Measurements from ENCODE around the gene TCAF2. TPM values are rescaled to one million over a fixed set of nuclear protein-coding genes. Genes with fewer than 3 reads are reported as not detected.
"Not testable (repeated sequence)": the region's sequence is repeated elsewhere in the genome, so short reads cannot be mapped to it uniquely, and the experiment has no call there.

TCAF2 gene
- total RNA-seq, 2 donors from 2014 or later = 0.66 to 3.4 TPM

DNA sequence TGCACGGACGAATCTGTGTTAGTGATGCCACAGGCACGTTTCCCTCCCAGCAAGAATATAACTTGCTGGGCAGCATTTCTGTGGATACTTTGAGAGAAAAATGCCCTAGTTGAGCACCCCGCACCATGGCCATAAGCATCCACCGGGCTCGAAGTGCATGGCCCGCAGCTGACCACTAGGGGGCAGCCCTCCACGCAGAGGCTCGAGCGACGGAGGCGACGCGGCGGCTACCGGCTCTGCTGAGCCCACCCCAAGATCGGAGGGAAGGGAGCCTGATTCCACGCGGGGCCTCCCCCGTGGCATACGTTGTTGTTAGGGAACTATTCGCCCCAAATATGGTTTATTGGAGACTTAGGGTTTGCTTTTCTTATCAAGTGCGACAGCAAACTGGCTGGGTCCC, 716 bp upstream of the TCAF2 start:
- intact Hi-C loops (cut with DNase I); H3K27ac ChIP-seq; H3K4me1 ChIP-seq; H3K9me3 ChIP-seq; H3K27me3 ChIP-seq; H3K4me3 ChIP-seq; H3K36me3 ChIP-seq (replicated peaks in 1 of 2; ENCODE audit: insufficient read depth in 1 of 2, low read depth in 2 of 2): not testable (repeated sequence)
- ATAC-seq (peak; percentile 68), DNase-seq (peak in 3 of 4 donors; percentile 66 to 83 (median 73))
- TF ChIP-seq, protein P1, sequence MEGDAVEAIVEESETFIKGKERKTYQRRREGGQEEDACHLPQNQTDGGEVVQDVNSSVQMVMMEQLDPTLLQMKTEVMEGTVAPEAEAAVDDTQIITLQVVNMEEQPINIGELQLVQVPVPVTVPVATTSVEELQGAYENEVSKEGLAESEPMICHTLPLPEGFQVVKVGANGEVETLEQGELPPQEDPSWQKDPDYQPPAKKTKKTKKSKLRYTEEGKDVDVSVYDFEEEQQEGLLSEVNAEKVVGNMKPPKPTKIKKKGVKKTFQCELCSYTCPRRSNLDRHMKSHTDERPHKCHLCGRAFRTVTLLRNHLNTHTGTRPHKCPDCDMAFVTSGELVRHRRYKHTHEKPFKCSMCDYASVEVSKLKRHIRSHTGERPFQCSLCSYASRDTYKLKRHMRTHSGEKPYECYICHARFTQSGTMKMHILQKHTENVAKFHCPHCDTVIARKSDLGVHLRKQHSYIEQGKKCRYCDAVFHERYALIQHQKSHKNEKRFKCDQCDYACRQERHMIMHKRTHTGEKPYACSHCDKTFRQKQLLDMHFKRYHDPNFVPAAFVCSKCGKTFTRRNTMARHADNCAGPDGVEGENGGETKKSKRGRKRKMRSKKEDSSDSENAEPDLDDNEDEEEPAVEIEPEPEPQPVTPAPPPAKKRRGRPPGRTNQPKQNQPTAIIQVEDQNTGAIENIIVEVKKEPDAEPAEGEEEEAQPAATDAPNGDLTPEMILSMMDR (IDR thresholded peaks at IDR 0.05) = peak in 2 of 7 experiments; percentile 22 to 57
- WGBS, 2 donors = 0% methylated on average over 11 of the region's 23 CpGs; no CpG with 5 or more reads in 1 of the 2 donors

GRCh38 chr7:143621175-143621574, 401 bp downstream of the TCAF2 start:
- intact Hi-C loops (cut with DNase I); H3K9me3 ChIP-seq; ATAC-seq; H3K4me1 ChIP-seq; H3K36me3 ChIP-seq (replicated peaks in 1 of 2; ENCODE audit: insufficient read depth in 1 of 2, low read depth in 2 of 2); H3K27ac ChIP-seq; H3K4me3 ChIP-seq; H3K27me3 ChIP-seq; DNase-seq: not testable (repeated sequence)
- no CpG with 5 or more reads among the region's 16 CpGs for WGBS, 2 donors

DNA sequence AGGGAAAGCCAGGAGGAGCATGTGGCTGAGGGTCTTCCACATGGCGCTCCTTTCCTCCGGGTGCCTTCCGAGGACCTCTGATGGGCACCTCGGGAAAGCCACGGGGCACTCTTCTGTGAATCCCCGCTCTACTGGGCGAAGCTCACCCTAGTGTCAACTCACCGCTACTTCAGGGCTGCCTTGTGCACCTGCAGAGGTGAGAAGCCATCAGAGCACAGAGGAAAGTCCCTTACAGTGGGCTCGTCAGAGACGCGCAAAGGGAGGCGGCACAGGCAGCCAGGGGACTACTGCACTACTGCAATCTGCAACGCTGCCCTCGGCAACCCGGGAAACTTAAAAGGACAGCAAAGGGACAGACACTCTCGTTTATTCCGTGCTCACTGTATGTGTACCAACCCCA, 1.4 kb downstream of the TCAF2 start:
- H3K9me3 ChIP-seq; intact Hi-C loops (cut with DNase I); DNase-seq; H3K4me3 ChIP-seq; H3K27me3 ChIP-seq; ATAC-seq; H3K36me3 ChIP-seq (replicated peaks in 1 of 2; ENCODE audit: insufficient read depth in 1 of 2, low read depth in 2 of 2); H3K4me1 ChIP-seq; H3K27ac ChIP-seq: not testable (repeated sequence)
- no CpG with 5 or more reads among the region's 17 CpGs for WGBS, 2 donors

- H3K36me3 ChIP-seq (replicated peaks in 1 of 2; ENCODE audit: insufficient read depth in 1 of 2, low read depth in 2 of 2); DNase-seq; H3K4me3 ChIP-seq; H3K9me3 ChIP-seq; H3K4me1 ChIP-seq; H3K27me3 ChIP-seq; H3K27ac ChIP-seq; ATAC-seq; intact Hi-C loops (cut with DNase I): not testable (repeated sequence)
- WGBS, 2 donors = no CpG with 5 or more reads among the region's 5 CpGs
Observed at GRCh38 chr7:143630653-143631052, 9.9 kb downstream of the TCAF2 start.

GRCh38 chr7:143632506-143632905, 11.7 kb downstream of the TCAF2 start:
- H3K4me3 ChIP-seq; H3K36me3 ChIP-seq (replicated peaks in 1 of 2; ENCODE audit: insufficient read depth in 1 of 2, low read depth in 2 of 2); ATAC-seq; H3K27me3 ChIP-seq; H3K9me3 ChIP-seq; H3K27ac ChIP-seq; H3K4me1 ChIP-seq; intact Hi-C loops (cut with DNase I); DNase-seq: not testable (repeated sequence)
- no CpG with 5 or more reads among the region's 4 CpGs for WGBS, 2 donors

DNA sequence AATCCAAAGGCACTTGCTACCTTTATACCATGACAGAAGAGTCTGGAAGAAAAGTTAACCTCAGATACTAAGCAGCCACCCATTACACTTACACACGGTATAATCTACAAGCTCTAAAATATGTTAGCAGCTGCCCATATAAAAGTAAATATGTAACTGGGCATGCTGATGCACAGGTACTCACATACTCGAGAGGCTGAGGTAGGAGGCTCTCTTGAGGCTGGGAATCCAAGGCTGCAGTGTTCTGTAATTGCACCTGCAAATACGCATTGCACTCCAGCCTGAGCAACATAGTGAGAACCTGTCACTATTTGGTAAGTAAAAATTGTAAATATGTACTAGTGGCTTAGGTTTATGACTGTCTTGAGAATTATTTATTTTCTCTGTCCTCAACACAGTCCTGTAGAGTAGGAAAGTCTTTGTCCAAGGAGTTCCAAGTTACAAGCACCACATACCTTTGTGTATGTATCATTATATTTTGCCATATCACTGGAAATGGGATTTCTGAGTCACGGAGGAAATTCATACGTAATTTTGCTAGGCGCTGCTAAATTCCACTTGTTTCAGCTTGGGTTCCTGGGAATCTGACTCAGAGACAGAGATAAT, 12.3 kb downstream of the TCAF2 start:
- H3K4me1 ChIP-seq; ATAC-seq; H3K9me3 ChIP-seq; intact Hi-C loops (cut with DNase I); H3K36me3 ChIP-seq (replicated peaks in 1 of 2; ENCODE audit: insufficient read depth in 1 of 2, low read depth in 2 of 2); H3K27ac ChIP-seq; H3K27me3 ChIP-seq; H3K4me3 ChIP-seq; DNase-seq: not testable (repeated sequence)
- WGBS, 2 donors = no CpG with 5 or more reads among the region's 6 CpGs

DNA sequence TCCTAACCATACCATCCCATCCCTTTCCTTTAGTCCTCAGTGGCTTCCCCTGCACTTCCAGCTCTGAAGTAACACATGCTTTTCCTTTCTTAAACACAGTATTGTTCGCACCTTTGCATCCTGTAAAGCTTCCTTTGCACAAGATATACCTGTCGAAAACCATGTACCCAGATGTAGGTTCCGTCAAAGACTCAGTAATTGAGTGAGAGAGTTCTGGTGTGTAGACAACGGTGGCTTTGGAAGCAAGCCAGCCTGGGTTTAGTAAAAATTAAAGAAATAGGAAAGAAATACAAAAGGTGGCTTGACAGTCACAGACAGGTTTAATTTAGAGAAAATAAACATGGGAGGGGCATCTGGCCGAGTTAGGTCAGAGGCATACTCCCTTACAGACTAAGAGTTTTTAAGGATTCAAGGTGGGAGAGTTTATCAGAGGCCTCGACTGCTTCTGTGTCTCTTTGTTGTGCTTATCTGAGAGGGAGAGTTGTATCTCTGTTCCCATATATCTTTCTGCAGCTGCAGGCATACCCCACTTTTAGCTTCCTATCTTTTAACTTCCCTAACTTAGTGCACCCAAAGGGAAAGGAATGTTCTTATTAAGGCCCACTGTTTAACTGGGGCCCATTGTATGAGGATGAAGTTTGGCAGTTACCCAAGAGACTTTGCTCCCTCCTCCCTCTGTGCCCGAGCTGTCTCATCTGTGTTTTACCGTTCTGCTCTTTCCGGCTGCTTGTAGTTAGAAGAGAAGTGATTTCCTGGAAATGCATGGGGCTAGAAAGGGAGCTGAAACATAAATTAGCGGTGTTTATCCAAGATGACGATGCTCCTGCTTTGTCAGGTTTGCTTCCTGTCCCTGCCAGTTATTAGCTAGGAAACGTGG, 14.8 kb downstream of the TCAF2 start:
- H3K4me3 ChIP-seq; intact Hi-C loops (cut with DNase I); H3K9me3 ChIP-seq; H3K27ac ChIP-seq; H3K4me1 ChIP-seq; ATAC-seq; H3K36me3 ChIP-seq (replicated peaks in 1 of 2; ENCODE audit: insufficient read depth in 1 of 2, low read depth in 2 of 2); DNase-seq; H3K27me3 ChIP-seq: not testable (repeated sequence)
- WGBS, 2 donors = no CpG with 5 or more reads among the region's 12 CpGs

GRCh38 chr7:143639372-143639771, 18.6 kb downstream of the TCAF2 start:
- H3K9me3 ChIP-seq; H3K27me3 ChIP-seq; H3K36me3 ChIP-seq (replicated peaks in 1 of 2; ENCODE audit: insufficient read depth in 1 of 2, low read depth in 2 of 2); H3K27ac ChIP-seq; H3K4me3 ChIP-seq; intact Hi-C loops (cut with DNase I); H3K4me1 ChIP-seq; DNase-seq: not testable (repeated sequence)
- WGBS, 2 donors = no CpG with 5 or more reads among the region's 7 CpGs
- ATAC-seq = peak; percentile 38

- H3K27ac ChIP-seq; DNase-seq; intact Hi-C loops (cut with DNase I); H3K4me1 ChIP-seq; H3K4me3 ChIP-seq; H3K36me3 ChIP-seq (replicated peaks in 1 of 2; ENCODE audit: insufficient read depth in 1 of 2, low read depth in 2 of 2); H3K27me3 ChIP-seq; H3K9me3 ChIP-seq: not testable (repeated sequence)
- 78% methylated on average over 2 of the region's 9 CpGs; no CpG with 5 or more reads in 1 of the 2 donors for WGBS, 2 donors
- peak; percentile 40 for ATAC-seq
Observed at GRCh38 chr7:143640528-143641189, 19.9 kb downstream of the TCAF2 start.

GRCh38 chr7:143646598-143646997, 25.8 kb downstream of the TCAF2 start:
- H3K4me1 ChIP-seq; H3K9me3 ChIP-seq; intact Hi-C loops (cut with DNase I); ATAC-seq; H3K4me3 ChIP-seq; DNase-seq; H3K36me3 ChIP-seq (replicated peaks in 1 of 2; ENCODE audit: insufficient read depth in 1 of 2, low read depth in 2 of 2); H3K27ac ChIP-seq; H3K27me3 ChIP-seq: not testable (repeated sequence)
- no CpG with 5 or more reads among the region's 6 CpGs for WGBS, 2 donors

All from body of pancreas (tissue), 4 donors.